ENCODE results near the gene PARP1.

GRCh38 chr1:226420897-226421296 is 13.0 kb upstream of the PARP1 start:
- TF ChIP-seq CTCF (IDR thresholded peaks at IDR 0.05), result no peak
- no peak for TF ChIP-seq POLR2A (IDR thresholded peaks at IDR 0.05)
